ENCODE measurements around the gene WDR19. TPM values are rescaled to one million over a fixed set of nuclear protein-coding genes. Genes with fewer than 3 reads are reported as not detected.

The WDR19 gene
- total and polyA plus RNA-seq, 10 donors: 17.7 to 48.3 (median 24.6) TPM

- H3K27ac ChIP-seq: no peak overlapping the region
- peaks cover 0 to 42% (median 0%) of the 10 kb centered on the region in 6 donors for H3K36me3 ChIP-seq
- DNase-seq: no peak
- 79 to 90% (median 84%) methylated on average over 2 of the region's 2 CpGs for WGBS, 5 donors
- H3K4me3 ChIP-seq: no peak overlapping the region
- no peaks in the 10 kb centered on the region for H3K27me3 ChIP-seq (replicated peaks in 1 of 7)
- TF ChIP-seq POLR2AphosphoS5 (IDR thresholded peaks at IDR 0.05): no peak
- TF ChIP-seq POLR2A (IDR thresholded peaks at IDR 0.05): no peak
- TF ChIP-seq CTCF (IDR thresholded peaks at IDR 0.05 in 8 of 11, conservative IDR thresholded peaks at IDR 0.05 in 3 of 11): no peak
- intact Hi-C loops (cut with DNase I; ENCODE audit: low total_unique reads): no loop called here
- no peaks in the 10 kb centered on the region for H3K9me3 ChIP-seq
- H3K4me1 ChIP-seq: no peaks in the 10 kb centered on the region
Observed at GRCh38 chr4:39235021-39235420, 52.7 kb downstream of the WDR19 start.

- H3K9me3 ChIP-seq: no peaks in the 10 kb centered on the region
- H3K36me3 ChIP-seq: peaks cover 0 to 38% (median 0%) of the 10 kb centered on the region in 6 donors
- H3K27ac ChIP-seq: no peak overlapping the region
- 84 to 96% (median 91%) methylated on average over 2 of the region's 2 CpGs for WGBS, 5 donors
- TF ChIP-seq POLR2A (IDR thresholded peaks at IDR 0.05) (no peak), CTCF (IDR thresholded peaks at IDR 0.05 in 8 of 11, conservative IDR thresholded peaks at IDR 0.05 in 3 of 11) (no peak), POLR2AphosphoS5 (IDR thresholded peaks at IDR 0.05) (no peak)
- no peak for DNase-seq
- no peak overlapping the region for H3K4me3 ChIP-seq
- no peaks in the 10 kb centered on the region for H3K4me1 ChIP-seq
- intact Hi-C loops (cut with DNase I; ENCODE audit: low total_unique reads): no loop called here
- no peaks in the 10 kb centered on the region for H3K27me3 ChIP-seq (replicated peaks in 1 of 7)
Observed at GRCh38 chr4:39235696-39236095, 53.4 kb downstream of the WDR19 start.

GRCh38 chr4:39237179-39237578 is 54.9 kb downstream of the WDR19 start:
- Histone ChIP-seq H3K27me3 (replicated peaks in 1 of 7) (no peaks in the 10 kb centered on the region), H3K4me1 (no peaks in the 10 kb centered on the region), H3K36me3 (peaks cover 0 to 38% (median 0%) of the 10 kb centered on the region in 6 donors), H3K27ac (no peak overlapping the region), H3K9me3 (no peaks in the 10 kb centered on the region), H3K4me3 (no peak overlapping the region)
- 85 to 92% (median 86%) methylated on average over 3 of the region's 3 CpGs for WGBS, 5 donors
- DNase-seq: no peak
- intact Hi-C loops (cut with DNase I; ENCODE audit: low total_unique reads): no loop called here
- no peak for TF ChIP-seq POLR2A (IDR thresholded peaks at IDR 0.05)
- no peak for TF ChIP-seq CTCF (IDR thresholded peaks at IDR 0.05 in 8 of 11, conservative IDR thresholded peaks at IDR 0.05 in 3 of 11)
- no peak for TF ChIP-seq POLR2AphosphoS5 (IDR thresholded peaks at IDR 0.05)

- DNase-seq: no peak
- Histone ChIP-seq H3K27ac (no peak overlapping the region), H3K27me3 (replicated peaks in 1 of 7) (no peaks in the 10 kb centered on the region), H3K9me3 (peaks cover 0 to 7% (median 2%) of the 10 kb centered on the region in 8 donors), H3K4me3 (no peak overlapping the region), H3K36me3 (peaks cover 0 to 37% (median 6%) of the 10 kb centered on the region in 6 donors), H3K4me1 (no peaks in the 10 kb centered on the region)
- 92 to 96% (median 95%) methylated on average over 3 of the region's 3 CpGs for WGBS, 5 donors
- intact Hi-C loops (cut with DNase I; ENCODE audit: low total_unique reads): no loop called here
- TF ChIP-seq CTCF (IDR thresholded peaks at IDR 0.05 in 8 of 11, conservative IDR thresholded peaks at IDR 0.05 in 3 of 11): no peak
- TF ChIP-seq POLR2A (IDR thresholded peaks at IDR 0.05): no peak
- no peak for TF ChIP-seq POLR2AphosphoS5 (IDR thresholded peaks at IDR 0.05)
Observed at GRCh38 chr4:39243462-39243861, 61.1 kb downstream of the WDR19 start.

Data from spleen (tissue), 11 donors.